HepG2 (cell line): Measurements from ENCODE around the gene MICALL2. TPM values are rescaled to one million over a fixed set of nuclear protein-coding genes. Genes with fewer than 3 reads are reported as not detected.

Experiments used
- DNMT3B ChIP-seq: conservative IDR thresholded peaks from 2 replicates; pipeline ENCODE4 v1.6.1; 2016; ENCODE audit warnings: missing biosample characterization, control low read depth
- MAF1 ChIP-seq: sonication (generic); formaldehyde crosslinking; IDR thresholded peaks from 2 replicates; pipeline ENCODE4 v1.5.0; 2020; ENCODE audit warnings: missing genetic modification reagents, borderline replicate concordance
- NCOR1 ChIP-seq: fragments of 200-600 bp; sonication (generic); IDR thresholded peaks from 2 replicates; pipeline ENCODE4 v1.7.0; 2017; ENCODE audit warnings: antibody characterized with exemption, low read length, borderline replicate concordance
- NFKB2 ChIP-seq: sonication (generic); formaldehyde crosslinking; IDR thresholded peaks from 2 replicates; pipeline ENCODE4 v1.4.0; 2020; ENCODE audit warnings: missing genetic modification reagents, borderline replicate concordance
- YY1 ChIP-seq: IDR thresholded peaks from 2 replicates; pipeline ENCODE4 v1.6.1; 2011; ENCODE audit warnings: low read length, low read depth, moderate library complexity, mild to moderate bottlenecking; ENCODE audit not compliant: insufficient read depth, insufficient replicate concordance
- ZFP82 ChIP-seq: sonication (generic); formaldehyde crosslinking; IDR thresholded peaks from 2 replicates; pipeline ENCODE4 v1.5.1; 2020; ENCODE audit warnings: mild to moderate bottlenecking, missing genetic modification reagents, borderline replicate concordance
- polyA plus RNA-seq, 8 experiments: library from polyadenylated mRNA; depleted of rRNA in 3 of 8; stranded (reverse) in 7 of 8; unstranded in 1 of 8; fragments of >200 nt; fragmentation: Illumina TruSeq in 4 of 8; extraction: Trizol in 4 of 8; gene quantifications; 2 replicates each; pipeline versions ENCODE4 v1.2.1 to v1.2.3, GENCODE V29; 2011 to 2016; ENCODE audit warnings: low read depth in 4 of 8, missing spikeins in 1 of 8, mixed read lengths in 1 of 8; ENCODE audit not compliant: insufficient read depth in 1 of 8
- total RNA-seq, 5 experiments: library from RNA; depleted of rRNA; stranded (reverse); fragments of >200 nt; fragmentation: Illumina TruSeq; extraction: Trizol; gene quantifications; 2 replicates each; pipeline ENCODE4 v1.2.3, GENCODE V29; 2016; ENCODE audit warnings: low read depth in 1 of 5
- TF ChIP-seq, protein P1 (sequence below): sonication (generic); formaldehyde crosslinking; IDR thresholded peaks from 2 replicates; pipeline ENCODE4 v1.4.0; 2020; ENCODE audit warnings: mild to moderate bottlenecking, missing genetic modification reagents
- TF ChIP-seq, protein P2 (sequence below), 2 experiments: fragments of 450-650 bp in 1 of 2; sonication (generic) in 1 of 2; formaldehyde crosslinking in 1 of 2; IDR thresholded peaks; 2 replicates each; pipeline versions ENCODE4 v1.6.1 to v1.8.0; 2016 to 2022; ENCODE audit warnings: antibody characterized with exemption in 1 of 2, mild to moderate bottlenecking in 1 of 2, missing genetic modification reagents in 1 of 2
- TF ChIP-seq, protein P3 (sequence below): sonication (generic); formaldehyde crosslinking; IDR thresholded peaks from 2 replicates; pipeline ENCODE4 v1.4.0; 2020; ENCODE audit warnings: missing genetic modification reagents
- TF ChIP-seq, protein P4 (sequence below): sonication (generic); formaldehyde crosslinking; IDR thresholded peaks from 2 replicates; pipeline ENCODE4 v1.5.0; 2020; ENCODE audit warnings: missing genetic modification reagents
- TF ChIP-seq, protein P5 (sequence below): sonication (generic); formaldehyde crosslinking; IDR thresholded peaks from 2 replicates; pipeline ENCODE4 v1.8.0; 2022; ENCODE audit warnings: mild to moderate bottlenecking, missing genetic modification reagents

The MICALL2 gene
- total and polyA plus RNA-seq, 2 of the 13 experiments (the other 11 are each of a cell fraction or from before 2014, with no cell fraction given), result 5.8 to 12.4 TPM

DNA sequence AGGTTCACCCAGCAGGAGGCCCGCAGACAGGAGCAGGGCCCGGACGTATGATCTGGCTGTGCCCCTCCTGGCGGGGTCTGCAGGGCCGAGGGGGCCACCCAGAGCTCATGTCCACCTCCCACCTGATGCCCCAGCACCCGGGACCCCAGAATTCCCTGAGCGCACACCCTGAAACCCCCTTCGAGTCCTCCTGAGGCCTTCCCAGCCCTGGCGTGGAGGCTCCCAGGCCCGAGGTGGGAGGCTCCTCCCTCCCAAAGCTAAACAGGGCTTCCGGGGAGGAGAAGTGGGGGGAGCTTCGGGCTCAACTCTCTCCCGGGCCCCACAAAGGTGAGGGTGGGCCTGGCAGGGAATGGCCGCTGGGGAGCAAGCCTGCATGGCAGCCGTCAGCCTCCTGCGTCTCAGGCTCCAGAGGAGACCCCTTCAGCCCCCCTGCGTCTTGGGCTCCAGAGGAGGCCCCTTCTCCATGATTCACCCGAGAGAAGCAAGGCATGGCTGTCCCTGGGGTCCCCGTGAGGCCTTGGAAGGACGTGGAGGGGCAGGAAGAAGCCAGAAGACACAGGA is 30.2 kb downstream of the MICALL2 start (continued):
- TF ChIP-seq, protein P1, sequence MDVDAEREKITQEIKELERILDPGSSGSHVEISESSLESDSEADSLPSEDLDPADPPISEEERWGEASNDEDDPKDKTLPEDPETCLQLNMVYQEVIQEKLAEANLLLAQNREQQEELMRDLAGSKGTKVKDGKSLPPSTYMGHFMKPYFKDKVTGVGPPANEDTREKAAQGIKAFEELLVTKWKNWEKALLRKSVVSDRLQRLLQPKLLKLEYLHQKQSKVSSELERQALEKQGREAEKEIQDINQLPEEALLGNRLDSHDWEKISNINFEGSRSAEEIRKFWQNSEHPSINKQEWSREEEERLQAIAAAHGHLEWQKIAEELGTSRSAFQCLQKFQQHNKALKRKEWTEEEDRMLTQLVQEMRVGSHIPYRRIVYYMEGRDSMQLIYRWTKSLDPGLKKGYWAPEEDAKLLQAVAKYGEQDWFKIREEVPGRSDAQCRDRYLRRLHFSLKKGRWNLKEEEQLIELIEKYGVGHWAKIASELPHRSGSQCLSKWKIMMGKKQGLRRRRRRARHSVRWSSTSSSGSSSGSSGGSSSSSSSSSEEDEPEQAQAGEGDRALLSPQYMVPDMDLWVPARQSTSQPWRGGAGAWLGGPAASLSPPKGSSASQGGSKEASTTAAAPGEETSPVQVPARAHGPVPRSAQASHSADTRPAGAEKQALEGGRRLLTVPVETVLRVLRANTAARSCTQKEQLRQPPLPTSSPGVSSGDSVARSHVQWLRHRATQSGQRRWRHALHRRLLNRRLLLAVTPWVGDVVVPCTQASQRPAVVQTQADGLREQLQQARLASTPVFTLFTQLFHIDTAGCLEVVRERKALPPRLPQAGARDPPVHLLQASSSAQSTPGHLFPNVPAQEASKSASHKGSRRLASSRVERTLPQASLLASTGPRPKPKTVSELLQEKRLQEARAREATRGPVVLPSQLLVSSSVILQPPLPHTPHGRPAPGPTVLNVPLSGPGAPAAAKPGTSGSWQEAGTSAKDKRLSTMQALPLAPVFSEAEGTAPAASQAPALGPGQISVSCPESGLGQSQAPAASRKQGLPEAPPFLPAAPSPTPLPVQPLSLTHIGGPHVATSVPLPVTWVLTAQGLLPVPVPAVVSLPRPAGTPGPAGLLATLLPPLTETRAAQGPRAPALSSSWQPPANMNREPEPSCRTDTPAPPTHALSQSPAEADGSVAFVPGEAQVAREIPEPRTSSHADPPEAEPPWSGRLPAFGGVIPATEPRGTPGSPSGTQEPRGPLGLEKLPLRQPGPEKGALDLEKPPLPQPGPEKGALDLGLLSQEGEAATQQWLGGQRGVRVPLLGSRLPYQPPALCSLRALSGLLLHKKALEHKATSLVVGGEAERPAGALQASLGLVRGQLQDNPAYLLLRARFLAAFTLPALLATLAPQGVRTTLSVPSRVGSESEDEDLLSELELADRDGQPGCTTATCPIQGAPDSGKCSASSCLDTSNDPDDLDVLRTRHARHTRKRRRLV, result 0 out of 2 replicates have a peak, but pooled peaks have one; percentile 38
- TF ChIP-seq, protein P2, sequence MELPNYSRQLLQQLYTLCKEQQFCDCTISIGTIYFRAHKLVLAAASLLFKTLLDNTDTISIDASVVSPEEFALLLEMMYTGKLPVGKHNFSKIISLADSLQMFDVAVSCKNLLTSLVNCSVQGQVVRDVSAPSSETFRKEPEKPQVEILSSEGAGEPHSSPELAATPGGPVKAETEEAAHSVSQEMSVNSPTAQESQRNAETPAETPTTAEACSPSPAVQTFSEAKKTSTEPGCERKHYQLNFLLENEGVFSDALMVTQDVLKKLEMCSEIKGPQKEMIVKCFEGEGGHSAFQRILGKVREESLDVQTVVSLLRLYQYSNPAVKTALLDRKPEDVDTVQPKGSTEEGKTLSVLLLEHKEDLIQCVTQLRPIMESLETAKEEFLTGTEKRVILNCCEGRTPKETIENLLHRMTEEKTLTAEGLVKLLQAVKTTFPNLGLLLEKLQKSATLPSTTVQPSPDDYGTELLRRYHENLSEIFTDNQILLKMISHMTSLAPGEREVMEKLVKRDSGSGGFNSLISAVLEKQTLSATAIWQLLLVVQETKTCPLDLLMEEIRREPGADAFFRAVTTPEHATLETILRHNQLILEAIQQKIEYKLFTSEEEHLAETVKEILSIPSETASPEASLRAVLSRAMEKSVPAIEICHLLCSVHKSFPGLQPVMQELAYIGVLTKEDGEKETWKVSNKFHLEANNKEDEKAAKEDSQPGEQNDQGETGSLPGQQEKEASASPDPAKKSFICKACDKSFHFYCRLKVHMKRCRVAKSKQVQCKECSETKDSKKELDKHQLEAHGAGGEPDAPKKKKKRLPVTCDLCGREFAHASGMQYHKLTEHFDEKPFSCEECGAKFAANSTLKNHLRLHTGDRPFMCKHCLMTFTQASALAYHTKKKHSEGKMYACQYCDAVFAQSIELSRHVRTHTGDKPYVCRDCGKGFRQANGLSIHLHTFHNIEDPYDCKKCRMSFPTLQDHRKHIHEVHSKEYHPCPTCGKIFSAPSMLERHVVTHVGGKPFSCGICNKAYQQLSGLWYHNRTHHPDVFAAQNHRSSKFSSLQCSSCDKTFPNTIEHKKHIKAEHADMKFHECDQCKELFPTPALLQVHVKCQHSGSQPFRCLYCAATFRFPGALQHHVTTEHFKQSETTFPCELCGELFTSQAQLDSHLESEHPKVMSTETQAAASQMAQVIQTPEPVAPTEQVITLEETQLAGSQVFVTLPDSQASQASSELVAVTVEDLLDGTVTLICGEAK (IDR thresholded peaks at IDR 0.05), result no peak
- TF ChIP-seq, protein P2 (CRISPR knock-in tag; IDR thresholded peaks at IDR 0.05), result no peak
- TF ChIP-seq YY1 (peak; percentile 71), MAF1 (CRISPR knock-in tag) (no peak), DNMT3B (CRISPR knock-in tag) (no peak), NCOR1 (no peak), ZFP82 (no peak), NFKB2 (peak; percentile 72; the same call in 1 of the 2 replicates)
- TF ChIP-seq, protein P3, sequence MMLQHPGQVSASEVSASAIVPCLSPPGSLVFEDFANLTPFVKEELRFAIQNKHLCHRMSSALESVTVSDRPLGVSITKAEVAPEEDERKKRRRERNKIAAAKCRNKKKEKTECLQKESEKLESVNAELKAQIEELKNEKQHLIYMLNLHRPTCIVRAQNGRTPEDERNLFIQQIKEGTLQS (CRISPR knock-in tag), result no peak
- TF ChIP-seq, protein P4, sequence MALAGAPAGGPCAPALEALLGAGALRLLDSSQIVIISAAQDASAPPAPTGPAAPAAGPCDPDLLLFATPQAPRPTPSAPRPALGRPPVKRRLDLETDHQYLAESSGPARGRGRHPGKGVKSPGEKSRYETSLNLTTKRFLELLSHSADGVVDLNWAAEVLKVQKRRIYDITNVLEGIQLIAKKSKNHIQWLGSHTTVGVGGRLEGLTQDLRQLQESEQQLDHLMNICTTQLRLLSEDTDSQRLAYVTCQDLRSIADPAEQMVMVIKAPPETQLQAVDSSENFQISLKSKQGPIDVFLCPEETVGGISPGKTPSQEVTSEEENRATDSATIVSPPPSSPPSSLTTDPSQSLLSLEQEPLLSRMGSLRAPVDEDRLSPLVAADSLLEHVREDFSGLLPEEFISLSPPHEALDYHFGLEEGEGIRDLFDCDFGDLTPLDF, result no peak
- TF ChIP-seq, protein P5, sequence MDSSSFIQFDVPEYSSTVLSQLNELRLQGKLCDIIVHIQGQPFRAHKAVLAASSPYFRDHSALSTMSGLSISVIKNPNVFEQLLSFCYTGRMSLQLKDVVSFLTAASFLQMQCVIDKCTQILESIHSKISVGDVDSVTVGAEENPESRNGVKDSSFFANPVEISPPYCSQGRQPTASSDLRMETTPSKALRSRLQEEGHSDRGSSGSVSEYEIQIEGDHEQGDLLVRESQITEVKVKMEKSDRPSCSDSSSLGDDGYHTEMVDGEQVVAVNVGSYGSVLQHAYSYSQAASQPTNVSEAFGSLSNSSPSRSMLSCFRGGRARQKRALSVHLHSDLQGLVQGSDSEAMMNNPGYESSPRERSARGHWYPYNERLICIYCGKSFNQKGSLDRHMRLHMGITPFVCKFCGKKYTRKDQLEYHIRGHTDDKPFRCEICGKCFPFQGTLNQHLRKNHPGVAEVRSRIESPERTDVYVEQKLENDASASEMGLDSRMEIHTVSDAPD (CRISPR knock-in tag), result no peak
